GM20000 (cell line): ENCODE results near the gene TIGD2.
A peak's percentile ranks its signal among the peaks of the same experiment; 100 is the strongest.
"Not testable (repeated sequence)": the region's sequence is repeated elsewhere in the genome, so short reads cannot be mapped to it uniquely, and the experiment has no call there.

ENCODE experiments used
- DNase-seq: peaks from one replicate; pipeline ENCODE4 v3.0.0; 2012; ENCODE audit warnings: low spot score
- TF ChIP-seq, protein P1 (sequence below): IDR thresholded peaks from 2 replicates; pipeline ENCODE4 v1.5.1; 2012; ENCODE audit warnings: mild to moderate bottlenecking, control low read depth; ENCODE audit errors: extremely low read depth, missing control alignments

TIGD2 gene

GRCh38 chr4:89136525-89136924, 25.2 kb downstream of the TIGD2 start:
- TF ChIP-seq, protein P1, sequence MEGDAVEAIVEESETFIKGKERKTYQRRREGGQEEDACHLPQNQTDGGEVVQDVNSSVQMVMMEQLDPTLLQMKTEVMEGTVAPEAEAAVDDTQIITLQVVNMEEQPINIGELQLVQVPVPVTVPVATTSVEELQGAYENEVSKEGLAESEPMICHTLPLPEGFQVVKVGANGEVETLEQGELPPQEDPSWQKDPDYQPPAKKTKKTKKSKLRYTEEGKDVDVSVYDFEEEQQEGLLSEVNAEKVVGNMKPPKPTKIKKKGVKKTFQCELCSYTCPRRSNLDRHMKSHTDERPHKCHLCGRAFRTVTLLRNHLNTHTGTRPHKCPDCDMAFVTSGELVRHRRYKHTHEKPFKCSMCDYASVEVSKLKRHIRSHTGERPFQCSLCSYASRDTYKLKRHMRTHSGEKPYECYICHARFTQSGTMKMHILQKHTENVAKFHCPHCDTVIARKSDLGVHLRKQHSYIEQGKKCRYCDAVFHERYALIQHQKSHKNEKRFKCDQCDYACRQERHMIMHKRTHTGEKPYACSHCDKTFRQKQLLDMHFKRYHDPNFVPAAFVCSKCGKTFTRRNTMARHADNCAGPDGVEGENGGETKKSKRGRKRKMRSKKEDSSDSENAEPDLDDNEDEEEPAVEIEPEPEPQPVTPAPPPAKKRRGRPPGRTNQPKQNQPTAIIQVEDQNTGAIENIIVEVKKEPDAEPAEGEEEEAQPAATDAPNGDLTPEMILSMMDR: no peak
- DNase-seq: no peak

DNA sequence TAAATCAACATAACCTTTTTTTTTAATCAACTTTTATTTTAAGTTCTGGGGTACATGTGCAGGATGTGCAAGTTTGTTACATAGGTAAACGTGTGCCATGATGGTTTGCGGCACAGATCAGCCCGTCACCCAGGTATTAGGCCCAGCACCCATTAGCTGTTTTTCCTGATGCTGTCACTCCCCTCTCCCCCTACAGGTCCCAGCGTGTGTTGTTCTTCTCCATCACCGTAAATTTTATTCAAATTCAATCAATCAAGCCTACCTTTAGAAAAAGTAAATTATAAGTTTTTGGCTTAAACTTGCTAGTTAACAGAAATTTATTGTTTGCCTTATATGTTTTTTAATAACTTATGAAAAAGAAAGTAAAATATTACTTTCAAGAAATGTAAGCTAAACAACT, 25.9 kb downstream of the TIGD2 start:
- DNase-seq: no peak

DNA sequence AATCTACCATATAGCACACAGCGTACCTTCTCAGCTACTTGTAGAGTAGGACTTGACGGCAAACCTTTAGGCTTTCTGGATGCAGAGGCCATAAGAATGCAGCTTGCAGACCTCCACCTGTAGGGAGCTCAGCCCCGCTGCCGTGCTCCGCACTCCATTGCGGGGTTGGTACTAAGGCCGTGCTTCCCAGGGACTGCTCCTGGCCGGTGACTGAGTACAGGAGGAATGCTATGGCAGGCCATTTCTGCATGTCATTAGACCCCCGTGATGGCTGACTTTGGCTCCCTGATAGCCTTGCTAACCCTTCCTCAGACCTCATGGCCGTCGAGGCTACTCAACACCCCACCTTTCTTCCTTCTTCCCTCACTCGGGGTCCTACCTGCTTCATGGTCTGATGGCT, 26.4 kb downstream of the TIGD2 start:
- TF ChIP-seq, protein P1: no peak
- DNase-seq: no peak

More for the DNA sequence above, 25.9 kb downstream of the TIGD2 start:
- TF ChIP-seq, protein P1: no peak

- DNase-seq: no peak
- TF ChIP-seq, protein P1: no peak
Measured at GRCh38 chr4:89140168-89140759, 28.9 kb downstream of the TIGD2 start.

GRCh38 chr4:89142691-89143669, 31.6 kb downstream of the TIGD2 start:
- TF ChIP-seq, protein P1: no peak
- DNase-seq: peak; percentile 19

GRCh38 chr4:89144652-89145051, 33.3 kb downstream of the TIGD2 start:
- DNase-seq: not testable (repeated sequence)

DNA sequence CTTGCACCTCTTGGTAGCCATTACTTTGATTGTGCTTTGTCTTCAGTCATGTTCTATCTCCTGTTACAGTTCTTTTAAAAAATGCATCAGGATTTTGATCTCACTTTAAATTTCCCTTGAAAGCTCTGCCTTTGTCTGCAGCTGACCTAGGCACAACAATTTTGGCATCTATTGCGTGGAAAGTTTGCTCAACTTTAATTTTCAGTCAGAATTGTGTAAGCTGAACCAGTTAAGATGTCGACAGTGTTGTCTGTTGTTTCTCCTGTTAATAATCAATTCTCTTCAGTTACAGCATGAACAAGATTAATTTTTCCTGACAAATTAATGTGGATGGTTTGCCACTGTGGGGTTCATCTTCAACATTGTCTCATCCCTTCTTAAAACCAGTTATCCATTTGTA, 34.9 kb downstream of the TIGD2 start:
- TF ChIP-seq, protein P1: no peak
- DNase-seq: no peak
